Measurements from ENCODE around the gene CAB39.

- TF ChIP-seq EZH2 (IDR thresholded peaks at IDR 0.05) (no peak), POLR2AphosphoS5 (IDR thresholded peaks at IDR 0.05; ENCODE audit: borderline replicate concordance, low read depth, low read length) (no peak), FOXP2 (optimal IDR thresholded peaks at IDR 0.05; ENCODE audit: control extremely low read depth, extremely low read length, insufficient read depth) (no peak)
Measured at GRCh38 chr2:230665263-230665691, 47.4 kb upstream of the CAB39 start.
